ENCODE data around the gene AQR.

DNA sequence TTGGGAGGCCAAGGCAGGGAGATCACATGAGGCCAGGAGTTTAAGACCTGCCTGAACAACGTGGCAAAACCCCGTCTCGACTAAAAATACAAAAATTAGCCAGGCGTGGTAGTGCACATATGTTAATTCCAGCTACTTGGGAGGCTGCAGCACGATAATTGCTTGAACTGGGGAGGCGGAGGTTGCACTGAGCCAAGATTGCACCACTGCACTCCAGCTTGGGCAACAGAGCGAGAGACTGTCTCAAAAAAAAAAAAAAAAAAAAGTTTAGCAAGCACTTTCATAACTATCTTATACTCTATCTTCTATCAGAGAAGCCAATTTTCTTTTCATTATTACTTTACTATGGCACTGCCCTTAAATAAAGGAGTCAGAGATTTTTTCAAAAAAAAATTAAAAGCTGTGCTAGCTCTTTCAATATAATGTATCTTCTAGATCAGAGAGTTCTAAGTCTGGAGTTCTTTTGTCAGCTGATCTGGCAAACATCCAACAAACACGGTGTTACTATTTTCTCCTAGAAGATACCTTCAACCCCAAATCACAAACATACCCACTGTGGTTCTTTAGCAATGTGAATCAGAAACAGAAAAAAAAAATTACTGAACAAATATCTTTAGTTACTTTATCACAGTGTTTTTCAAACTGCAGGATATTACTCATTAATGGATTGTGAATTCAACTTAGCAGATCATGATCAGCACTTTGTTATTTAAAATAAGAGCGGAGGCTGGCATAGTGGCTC lies 15.5 kb upstream of the AQR start:
- no peak for TF ChIP-seq CTCF (IDR thresholded peaks at IDR 0.05)
- TF ChIP-seq EP300 (IDR thresholded peaks at IDR 0.05): no peak
